CD4-positive, alpha-beta T cell (primary cell): ENCODE results near the gene SVBP. TPM values are rescaled to one million over a fixed set of nuclear protein-coding genes. Genes with fewer than 3 reads are reported as not detected.
"Not testable (repeated sequence)": the region's sequence is repeated elsewhere in the genome, so short reads cannot be mapped to it uniquely, and the experiment has no call there.

Source experiments
- ATAC-seq: fragments of 200-7000 bp; cut with Tn5 transposase; one replicate; pipeline ENCODE4 v1.10.0; 2022; ENCODE audit warnings: mild to moderate bottlenecking; ENCODE audit not compliant: poor library complexity
- CTCF ChIA-PET: fragments of 350-600 bp; sonication (Branson Sonifier 250); formaldehyde crosslinking; loops from one replicate; lab custom pipeline; 2021; ENCODE audit warnings: antibody characterized with exemption, inconsistent platforms; lab: Charles Lee
- POLR2A ChIA-PET: fragments of 350-600 bp; sonication (Branson Sonifier 250); formaldehyde crosslinking; loops from one replicate; lab custom pipeline; 2021; ENCODE audit warnings: antibody characterized with exemption, inconsistent platforms; lab: Charles Lee
- DNase-seq, 14 experiments: peaks; one replicate each; pipeline ENCODE4 v3.0.0-alpha.2; 2013 to 2020; ENCODE audit warnings: mixed read lengths in 2 of 14
- H3K27ac ChIP-seq, 2 donors: one replicate each; pipeline versions ENCODE4 v1.5.1 to v1.7.0; 2013; ENCODE audit warnings: low read length in 2 of 2, low read depth in 1 of 2, mild to moderate bottlenecking in 1 of 2
- H3K27me3 ChIP-seq, 2 experiments: 1 replicate in 1 of 2; 2 replicates in 1 of 2; pipeline versions ENCODE4 v1.6.1 to v1.7.0; 2013; ENCODE audit warnings: low read length in 2 of 2, control low read depth in 1 of 2, mild to moderate bottlenecking in 1 of 2, moderate library complexity in 1 of 2; ENCODE audit not compliant: insufficient read depth in 2 of 2, control insufficient read depth in 1 of 2
- H3K36me3 ChIP-seq: one replicate; pipeline ENCODE4 v1.6.1; 2013; ENCODE audit warnings: low read length, control low read depth; ENCODE audit not compliant: insufficient read depth
- H3K4me1 ChIP-seq: one replicate; pipeline ENCODE4 v1.6.1; 2013; ENCODE audit warnings: low read length, control low read depth; ENCODE audit not compliant: insufficient read depth
- H3K4me3 ChIP-seq: one replicate; pipeline ENCODE4 v1.5.1; 2013; ENCODE audit warnings: mild to moderate bottlenecking, low read length, moderate library complexity
- H3K9me3 ChIP-seq, 2 experiments: 1 replicate in 1 of 2; 2 replicates in 1 of 2; pipeline versions ENCODE4 v1.6.1 to v1.7.0; 2013; ENCODE audit warnings: low read length in 2 of 2, mild to moderate bottlenecking in 2 of 2, control low read depth in 1 of 2, moderate library complexity in 1 of 2; ENCODE audit not compliant: control insufficient read depth in 1 of 2, insufficient read depth in 1 of 2
- H3K27ac Mint-ChIP-seq: one replicate; pipeline ENCODE4 v1.8.0; 2020; ENCODE audit warnings: mixed read lengths
- H3K27me3 Mint-ChIP-seq: one replicate; pipeline ENCODE4 v1.8.0; 2021; ENCODE audit warnings: mixed read lengths
- H3K36me3 Mint-ChIP-seq: one replicate; pipeline ENCODE4 v1.8.0; 2021; ENCODE audit warnings: low read depth, mixed read lengths
- H3K4me1 Mint-ChIP-seq: one replicate; pipeline ENCODE4 v1.8.0; 2021; ENCODE audit warnings: low read depth, mixed read lengths
- H3K4me3 Mint-ChIP-seq: one replicate; pipeline ENCODE4 v1.8.0; 2020; ENCODE audit warnings: mild to moderate bottlenecking, mixed read lengths
- H3K9me3 Mint-ChIP-seq: one replicate; pipeline ENCODE4 v1.8.0; 2020; ENCODE audit warnings: mixed read lengths
- CTCF ChIP-seq: fragments of 200-600 bp; IDR thresholded peaks from one replicate; pipeline ENCODE4 v1.8.0; 2022; ENCODE audit warnings: antibody characterized with exemption, mild to moderate bottlenecking
- intact Hi-C, 2 experiments: fragments of 100-400 bp; cut with DNase I in 1 of 2; cut with micrococcal nuclease in 1 of 2; formaldehyde crosslinking; loops; one replicate each; pipeline versions ENCODE4 v1.15.1 to v1.9.0; 2023 to 2025; cut with DNase I, micrococcal nuclease
- total RNA-seq, 174 experiments: library from RNA in 2 of 174; stranded (reverse) in 2 of 174; gene quantifications; one replicate each; pipeline ENCODE4 v1.2.3 and lab custom pipeline; 2021 to 2026

SVBP gene
- total RNA-seq, 2 experiments from 2014 or later, result 19.2 to 21.3 TPM

- Histone ChIP-seq H3K4me3 (peak overlapping the region; percentile 78), H3K4me1 (peaks cover 10% of the 10 kb centered on the region), H3K27ac (no peak overlapping the region), H3K36me3 (no peaks in the 10 kb centered on the region), H3K27me3 (no peaks in the 10 kb centered on the region), H3K9me3 (no peaks in the 10 kb centered on the region)
- H3K27me3 Mint-ChIP-seq, result no peaks in the 10 kb centered on the region
- intact Hi-C loops, result loop anchor here (1.0 to 10.0 kb wide), 7 partner anchors 29 to 1127 kb away; partner anchors contain the start of genes ZNF691 (in 2 of the 2), C1orf50 (in 1 of the 2), CFAP57 (in 1 of the 2) and EBNA1BP2 (in 1 of the 2)
- ATAC-seq (no peak), DNase-seq (no peak)
- H3K36me3 Mint-ChIP-seq, result peaks cover 20% of the 10 kb centered on the region
- no peak for TF ChIP-seq CTCF
- ChIA-PET POLR2A (interaction anchor here (0.9 to 3.3 kb wide), 7 partner anchors 15 to 136 kb away, joined by 3 to 53 read pairs (median 4); partner anchors contain the start of genes C1orf50, P3H1, YBX1 and ZNF691), CTCF (interaction anchor here (0.9 to 3.4 kb wide), 5 partner anchors 29 to 256 kb away, joined by 3 to 20 read pairs (median 3); partner anchors contain the start of gene ZNF691)
- peak overlapping the region; percentile 87 for H3K4me3 Mint-ChIP-seq
- peaks cover 27% of the 10 kb centered on the region for H3K4me1 Mint-ChIP-seq
- H3K27ac Mint-ChIP-seq, result peak overlapping the region; percentile 89
- H3K9me3 Mint-ChIP-seq, result no peaks in the 10 kb centered on the region
Observed at GRCh38 chr1:42817440-42817767, 207 bp upstream of the SVBP start.

- Mint-ChIP-seq H3K4me3 (peak overlapping the region; percentile 96), H3K36me3 (peaks cover 29% of the 10 kb centered on the region), H3K27ac (peak overlapping the region; percentile 89), H3K9me3 (no peaks in the 10 kb centered on the region), H3K4me1 (peaks cover 32% of the 10 kb centered on the region), H3K27me3 (no peaks in the 10 kb centered on the region)
- intact Hi-C loops, result loop anchor here (1.0 to 10.0 kb wide), 7 partner anchors 31 to 1129 kb away; partner anchors contain the start of genes C1orf50 (in 2 of the 2), P3H1 (in 2 of the 2), CFAP57 (in 1 of the 2) and EBNA1BP2 (in 1 of the 2)
- peak overlapping the region; percentile 78 for H3K4me3 ChIP-seq
- H3K27me3 ChIP-seq, result no peaks in the 10 kb centered on the region
- no peaks in the 10 kb centered on the region for H3K9me3 ChIP-seq
- peak overlapping the region; percentile 77 to 79 for H3K27ac ChIP-seq
- ATAC-seq (peak; percentile 11), DNase-seq (peak in 2 of 14 experiments; percentile 3 to 10)
- CTCF ChIA-PET, result interaction anchor here (0.6 to 3.4 kb wide), 4 partner anchors 30 to 257 kb away, joined by 3 to 20 read pairs (median 6); partner anchors contain the start of gene ZNF691
- H3K36me3 ChIP-seq, result peaks cover 5% of the 10 kb centered on the region
- POLR2A ChIA-PET, result interaction anchor here (1.0 to 3.3 kb wide), 8 partner anchors 9 to 482 kb away, joined by 3 to 53 read pairs (median 6); partner anchors contain the start of genes C1orf50, P3H1, PPIH and YBX1
- H3K4me1 ChIP-seq, result peaks cover 10% of the 10 kb centered on the region
- no peak for TF ChIP-seq CTCF
Observed at GRCh38 chr1:42815941-42816584, 1.1 kb downstream of the SVBP start.

- DNase-seq, H3K9me3 ChIP-seq, H3K4me3 ChIP-seq, H3K27ac ChIP-seq, H3K4me3 Mint-ChIP-seq, H3K27ac Mint-ChIP-seq, ATAC-seq, H3K36me3 ChIP-seq, H3K9me3 Mint-ChIP-seq, H3K27me3 Mint-ChIP-seq, H3K27me3 ChIP-seq: not testable (repeated sequence)
- intact Hi-C loops, result loop anchor here in 1 of 2 experiments (5.0 to 10.0 kb wide), 3 partner anchors 142 to 1130 kb away; partner anchors contain the start of genes IPO13, PPCS, SLC2A1 and ZMYND12
- H3K4me1 Mint-ChIP-seq, result peaks cover 27% of the 10 kb centered on the region
- ChIA-PET CTCF (interaction anchor here (1.2 to 3.4 kb wide), 2 partner anchors 32 to 259 kb away, joined by 4 to 20 read pairs; partner anchors contain the start of gene ZNF691), POLR2A (interaction anchor here (3.3 kb wide), 1 partner anchor 31 kb away, joined by 23 read pairs; the partner anchor contains the start of gene ZNF691)
- peaks cover 29% of the 10 kb centered on the region for H3K36me3 Mint-ChIP-seq
- peaks cover 10% of the 10 kb centered on the region for H3K4me1 ChIP-seq
Observed at GRCh38 chr1:42814815-42815214, 2.4 kb downstream of the SVBP start.
